Measurements from ENCODE around the gene SEC62.

GRCh38 chr3:170003881-170004356, 37.3 kb downstream of the SEC62 start:
- TF ChIP-seq CTCF (IDR thresholded peaks at IDR 0.05; ENCODE audit: low read depth, low read length) (no peak), POLR2A (IDR thresholded peaks at IDR 0.05; ENCODE audit: extremely low read depth, insufficient read length) (no peak), MAX (IDR thresholded peaks at IDR 0.05; ENCODE audit: low read depth, low read length) (no peak), MYC (IDR thresholded peaks at IDR 0.05; ENCODE audit: low read depth, low read length) (no peak)

Measured in NB4 (cell line).